ENCODE measurements around the gene EPHA1. TPM values are rescaled to one million over a fixed set of nuclear protein-coding genes. Genes with fewer than 3 reads are reported as not detected.

The EPHA1 gene
- total RNA-seq (ENCODE audit: unreplicated experiment), result 4.7 TPM
- long read RNA-seq, result 0 reads

GRCh38 chr7:143408686-143409561, at the start of gene EPHA1:
EPHA1 (minus strand) TSS chr7:143408856; CDS start chr7:143408805, 51 bp downstream.
- H3K27me3 Mint-ChIP-seq (ENCODE audit: unreplicated experiment), result peaks cover 16% of the 10 kb centered on the region
- peaks cover 14% of the 10 kb centered on the region for H3K9me3 Mint-ChIP-seq (ENCODE audit: unreplicated experiment)
- no peak for DNase-seq
- no peak within 1 kb of the TSS for H3K27ac Mint-ChIP-seq (ENCODE audit: unreplicated experiment)
- no peak for TF ChIP-seq CTCF (IDR thresholded peaks at IDR 0.05; ENCODE audit: partially characterized antibody, unreplicated experiment)
- no peaks in the 10 kb centered on the region for H3K36me3 Mint-ChIP-seq (ENCODE audit: unreplicated experiment)
- peak within 1 kb of the TSS; percentile 71 for H3K4me3 Mint-ChIP-seq (ENCODE audit: unreplicated experiment)
- H3K4me1 Mint-ChIP-seq (ENCODE audit: low read depth, unreplicated experiment), result peaks cover 49% of the 10 kb centered on the region

- Mint-ChIP-seq H3K4me3 (ENCODE audit: unreplicated experiment) (no peak overlapping the region), H3K36me3 (ENCODE audit: unreplicated experiment) (no peaks in the 10 kb centered on the region), H3K27me3 (ENCODE audit: unreplicated experiment) (no peaks in the 10 kb centered on the region), H3K27ac (ENCODE audit: unreplicated experiment) (no peak overlapping the region), H3K4me1 (ENCODE audit: low read depth, unreplicated experiment) (no peaks in the 10 kb centered on the region), H3K9me3 (ENCODE audit: unreplicated experiment) (peaks cover 1% of the 10 kb centered on the region)
- TF ChIP-seq CTCF (IDR thresholded peaks at IDR 0.05; ENCODE audit: partially characterized antibody, unreplicated experiment), result no peak
- DNase-seq, result no peak
Observed at GRCh38 chr7:143458263-143458662, 49.6 kb upstream of the EPHA1 start.

GRCh38 chr7:143456992-143457793, 48.5 kb upstream of the EPHA1 start:
- no peak overlapping the region for H3K4me3 Mint-ChIP-seq (ENCODE audit: unreplicated experiment)
- no peaks in the 10 kb centered on the region for H3K36me3 Mint-ChIP-seq (ENCODE audit: unreplicated experiment)
- H3K27me3 Mint-ChIP-seq (ENCODE audit: unreplicated experiment), result no peaks in the 10 kb centered on the region

GRCh38 chr7:143455942-143456341, 47.3 kb upstream of the EPHA1 start:
- no peaks in the 10 kb centered on the region for H3K4me1 Mint-ChIP-seq (ENCODE audit: low read depth, unreplicated experiment)
- H3K9me3 Mint-ChIP-seq (ENCODE audit: unreplicated experiment), result peaks cover 1% of the 10 kb centered on the region
- TF ChIP-seq CTCF (IDR thresholded peaks at IDR 0.05; ENCODE audit: partially characterized antibody, unreplicated experiment), result no peak
- no peak overlapping the region for H3K27ac Mint-ChIP-seq (ENCODE audit: unreplicated experiment)
- H3K4me3 Mint-ChIP-seq (ENCODE audit: unreplicated experiment), result no peak overlapping the region
- DNase-seq, result no peak
- no peaks in the 10 kb centered on the region for H3K36me3 Mint-ChIP-seq (ENCODE audit: unreplicated experiment)
- no peaks in the 10 kb centered on the region for H3K27me3 Mint-ChIP-seq (ENCODE audit: unreplicated experiment)

More at GRCh38 chr7:143456992-143457793, 48.5 kb upstream of the EPHA1 start:
- no peak for DNase-seq
- Mint-ChIP-seq H3K9me3 (ENCODE audit: unreplicated experiment) (peaks cover 1% of the 10 kb centered on the region), H3K27ac (ENCODE audit: unreplicated experiment) (no peak overlapping the region), H3K4me1 (ENCODE audit: low read depth, unreplicated experiment) (no peaks in the 10 kb centered on the region)
- no peak for TF ChIP-seq CTCF (IDR thresholded peaks at IDR 0.05; ENCODE audit: partially characterized antibody, unreplicated experiment)

Data from glutamatergic neuron (in vitro differentiated cells).